ENCODE results near the gene PPP1R1B. TPM values are rescaled to one million over a fixed set of nuclear protein-coding genes. Genes with fewer than 3 reads are reported as not detected.

Gene PPP1R1B
- total and polyA plus RNA-seq, 2 experiments from 2014 or later = 3.4 to 5.4 TPM

DNA sequence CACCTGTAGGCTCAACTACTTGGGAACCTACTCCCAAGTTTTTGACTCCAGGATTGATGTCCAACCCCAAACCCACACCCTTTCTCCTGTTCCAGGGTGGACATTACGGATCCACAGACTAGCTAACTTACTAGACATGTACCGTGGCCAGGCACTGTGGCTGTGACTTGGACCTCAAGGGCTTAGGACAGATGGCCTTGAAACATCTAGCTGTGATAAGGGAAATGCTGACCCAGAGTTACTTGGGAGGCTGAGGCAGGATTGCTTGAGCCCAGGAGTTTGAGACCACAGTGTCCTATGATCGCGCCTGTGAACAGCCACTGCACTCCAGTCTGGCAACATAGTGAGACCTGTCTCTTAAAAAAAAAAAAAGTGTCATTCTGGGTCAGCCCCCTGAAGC lies 14.3 kb downstream of the PPP1R1B start:
- Histone ChIP-seq H3K36me3 (ENCODE audit: insufficient read depth) (no peaks in the 10 kb centered on the region), H3K4me2 (no peak overlapping the region), H4K20me1 (replicated peaks; ENCODE audit: insufficient read depth) (peaks cover 22% of the 10 kb centered on the region), H3K79me2 (replicated peaks; ENCODE audit: insufficient read depth) (peaks cover 69% of the 10 kb centered on the region), H3K9me2 (ENCODE audit: insufficient read depth) (no peaks in the 10 kb centered on the region), H2AFZ (no peak overlapping the region), H3K4me1 (ENCODE audit: insufficient read depth) (peaks cover 55% of the 10 kb centered on the region), H3K27me3 (ENCODE audit: insufficient read depth) (no peaks in the 10 kb centered on the region), H3F3A (replicated peaks; ENCODE audit: low read depth) (peaks cover 29% of the 10 kb centered on the region; the same call in 1 of the 2 replicates), H3K4me3 (no peak overlapping the region), H3K27ac (ENCODE audit: low read depth) (no peak overlapping the region)
- no peaks in the 10 kb centered on the region; the same call in 1 of the 3 replicates for H3K36me3 Mint-ChIP-seq (ENCODE audit: low read depth)
- H3K9me3 Mint-ChIP-seq = no peaks in the 10 kb centered on the region
- ATAC-seq = no peak
- H3K4me1 Mint-ChIP-seq = peaks cover 72% of the 10 kb centered on the region
- DNase-seq (ENCODE audit: low spot score) = no peak
- peaks cover 23% of the 10 kb centered on the region for H3K27me3 Mint-ChIP-seq (ENCODE audit: insufficient read depth, low read depth, poor library complexity)
- TF ChIP-seq, protein P1, sequence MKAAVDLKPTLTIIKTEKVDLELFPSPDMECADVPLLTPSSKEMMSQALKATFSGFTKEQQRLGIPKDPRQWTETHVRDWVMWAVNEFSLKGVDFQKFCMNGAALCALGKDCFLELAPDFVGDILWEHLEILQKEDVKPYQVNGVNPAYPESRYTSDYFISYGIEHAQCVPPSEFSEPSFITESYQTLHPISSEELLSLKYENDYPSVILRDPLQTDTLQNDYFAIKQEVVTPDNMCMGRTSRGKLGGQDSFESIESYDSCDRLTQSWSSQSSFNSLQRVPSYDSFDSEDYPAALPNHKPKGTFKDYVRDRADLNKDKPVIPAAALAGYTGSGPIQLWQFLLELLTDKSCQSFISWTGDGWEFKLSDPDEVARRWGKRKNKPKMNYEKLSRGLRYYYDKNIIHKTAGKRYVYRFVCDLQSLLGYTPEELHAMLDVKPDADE (IDR thresholded peaks at IDR 0.05) = no peak
- no peak for TF ChIP-seq ZNF331 (CRISPR knock-in tag; IDR thresholded peaks at IDR 0.05; ENCODE audit: low read depth)
- TF ChIP-seq, protein P2, sequence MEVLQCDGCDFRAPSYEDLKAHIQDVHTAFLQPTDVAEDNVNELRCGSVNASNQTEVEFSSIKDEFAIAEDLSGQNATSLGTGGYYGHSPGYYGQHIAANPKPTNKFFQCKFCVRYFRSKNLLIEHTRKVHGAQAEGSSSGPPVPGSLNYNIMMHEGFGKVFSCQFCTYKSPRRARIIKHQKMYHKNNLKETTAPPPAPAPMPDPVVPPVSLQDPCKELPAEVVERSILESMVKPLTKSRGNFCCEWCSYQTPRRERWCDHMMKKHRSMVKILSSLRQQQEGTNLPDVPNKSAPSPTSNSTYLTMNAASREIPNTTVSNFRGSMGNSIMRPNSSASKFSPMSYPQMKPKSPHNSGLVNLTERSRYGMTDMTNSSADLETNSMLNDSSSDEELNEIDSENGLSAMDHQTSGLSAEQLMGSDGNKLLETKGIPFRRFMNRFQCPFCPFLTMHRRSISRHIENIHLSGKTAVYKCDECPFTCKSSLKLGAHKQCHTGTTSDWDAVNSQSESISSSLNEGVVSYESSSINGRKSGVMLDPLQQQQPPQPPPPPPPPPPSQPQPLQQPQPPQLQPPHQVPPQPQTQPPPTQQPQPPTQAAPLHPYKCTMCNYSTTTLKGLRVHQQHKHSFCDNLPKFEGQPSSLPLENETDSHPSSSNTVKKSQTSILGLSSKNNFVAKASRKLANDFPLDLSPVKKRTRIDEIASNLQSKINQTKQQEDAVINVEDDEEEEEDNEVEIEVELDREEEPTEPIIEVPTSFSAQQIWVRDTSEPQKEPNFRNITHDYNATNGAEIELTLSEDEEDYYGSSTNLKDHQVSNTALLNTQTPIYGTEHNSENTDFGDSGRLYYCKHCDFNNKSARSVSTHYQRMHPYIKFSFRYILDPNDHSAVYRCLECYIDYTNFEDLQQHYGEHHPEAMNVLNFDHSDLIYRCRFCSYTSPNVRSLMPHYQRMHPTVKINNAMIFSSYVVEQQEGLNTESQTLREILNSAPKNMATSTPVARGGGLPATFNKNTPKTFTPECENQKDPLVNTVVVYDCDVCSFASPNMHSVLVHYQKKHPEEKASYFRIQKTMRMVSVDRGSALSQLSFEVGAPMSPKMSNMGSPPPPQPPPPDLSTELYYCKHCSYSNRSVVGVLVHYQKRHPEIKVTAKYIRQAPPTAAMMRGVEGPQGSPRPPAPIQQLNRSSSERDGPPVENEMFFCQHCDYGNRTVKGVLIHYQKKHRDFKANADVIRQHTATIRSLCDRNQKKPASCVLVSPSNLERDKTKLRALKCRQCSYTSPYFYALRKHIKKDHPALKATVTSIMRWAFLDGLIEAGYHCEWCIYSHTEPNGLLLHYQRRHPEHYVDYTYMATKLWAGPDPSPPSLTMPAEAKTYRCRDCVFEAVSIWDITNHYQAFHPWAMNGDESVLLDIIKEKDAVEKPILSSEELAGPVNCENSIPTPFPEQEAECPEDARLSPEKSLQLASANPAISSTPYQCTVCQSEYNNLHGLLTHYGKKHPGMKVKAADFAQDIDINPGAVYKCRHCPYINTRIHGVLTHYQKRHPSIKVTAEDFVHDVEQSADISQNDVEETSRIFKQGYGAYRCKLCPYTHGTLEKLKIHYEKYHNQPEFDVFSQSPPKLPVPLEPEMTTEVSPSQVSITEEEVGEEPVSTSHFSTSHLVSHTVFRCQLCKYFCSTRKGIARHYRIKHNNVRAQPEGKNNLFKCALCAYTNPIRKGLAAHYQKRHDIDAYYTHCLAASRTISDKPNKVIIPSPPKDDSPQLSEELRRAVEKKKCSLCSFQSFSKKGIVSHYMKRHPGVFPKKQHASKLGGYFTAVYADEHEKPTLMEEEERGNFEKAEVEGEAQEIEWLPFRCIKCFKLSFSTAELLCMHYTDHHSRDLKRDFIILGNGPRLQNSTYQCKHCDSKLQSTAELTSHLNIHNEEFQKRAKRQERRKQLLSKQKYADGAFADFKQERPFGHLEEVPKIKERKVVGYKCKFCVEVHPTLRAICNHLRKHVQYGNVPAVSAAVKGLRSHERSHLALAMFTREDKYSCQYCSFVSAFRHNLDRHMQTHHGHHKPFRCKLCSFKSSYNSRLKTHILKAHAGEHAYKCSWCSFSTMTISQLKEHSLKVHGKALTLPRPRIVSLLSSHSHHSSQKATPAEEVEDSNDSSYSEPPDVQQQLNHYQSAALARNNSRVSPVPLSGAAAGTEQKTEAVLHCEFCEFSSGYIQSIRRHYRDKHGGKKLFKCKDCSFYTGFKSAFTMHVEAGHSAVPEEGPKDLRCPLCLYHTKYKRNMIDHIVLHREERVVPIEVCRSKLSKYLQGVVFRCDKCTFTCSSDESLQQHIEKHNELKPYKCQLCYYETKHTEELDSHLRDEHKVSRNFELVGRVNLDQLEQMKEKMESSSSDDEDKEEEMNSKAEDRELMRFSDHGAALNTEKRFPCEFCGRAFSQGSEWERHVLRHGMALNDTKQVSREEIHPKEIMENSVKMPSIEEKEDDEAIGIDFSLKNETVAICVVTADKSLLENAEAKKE (CRISPR knock-in tag; IDR thresholded peaks at IDR 0.05) = no peak
- TF ChIP-seq ZNF114 (CRISPR knock-in tag; IDR thresholded peaks at IDR 0.05) = no peak
- no peak for TF ChIP-seq STAT1 (IDR thresholded peaks at IDR 0.05; ENCODE audit: unreplicated experiment)
- TF ChIP-seq EZH2 (IDR thresholded peaks at IDR 0.05; ENCODE audit: low read depth, unreplicated experiment) = no peak
- TF ChIP-seq, protein P3, sequence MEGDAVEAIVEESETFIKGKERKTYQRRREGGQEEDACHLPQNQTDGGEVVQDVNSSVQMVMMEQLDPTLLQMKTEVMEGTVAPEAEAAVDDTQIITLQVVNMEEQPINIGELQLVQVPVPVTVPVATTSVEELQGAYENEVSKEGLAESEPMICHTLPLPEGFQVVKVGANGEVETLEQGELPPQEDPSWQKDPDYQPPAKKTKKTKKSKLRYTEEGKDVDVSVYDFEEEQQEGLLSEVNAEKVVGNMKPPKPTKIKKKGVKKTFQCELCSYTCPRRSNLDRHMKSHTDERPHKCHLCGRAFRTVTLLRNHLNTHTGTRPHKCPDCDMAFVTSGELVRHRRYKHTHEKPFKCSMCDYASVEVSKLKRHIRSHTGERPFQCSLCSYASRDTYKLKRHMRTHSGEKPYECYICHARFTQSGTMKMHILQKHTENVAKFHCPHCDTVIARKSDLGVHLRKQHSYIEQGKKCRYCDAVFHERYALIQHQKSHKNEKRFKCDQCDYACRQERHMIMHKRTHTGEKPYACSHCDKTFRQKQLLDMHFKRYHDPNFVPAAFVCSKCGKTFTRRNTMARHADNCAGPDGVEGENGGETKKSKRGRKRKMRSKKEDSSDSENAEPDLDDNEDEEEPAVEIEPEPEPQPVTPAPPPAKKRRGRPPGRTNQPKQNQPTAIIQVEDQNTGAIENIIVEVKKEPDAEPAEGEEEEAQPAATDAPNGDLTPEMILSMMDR (conservative IDR thresholded peaks at IDR 0.05; ENCODE audit: low read depth in 2 of 2) = no peak
- TF ChIP-seq EZH2phosphoT487 (IDR thresholded peaks at IDR 0.05; ENCODE audit: unreplicated experiment) = no peak
- TF ChIP-seq, protein P4, sequence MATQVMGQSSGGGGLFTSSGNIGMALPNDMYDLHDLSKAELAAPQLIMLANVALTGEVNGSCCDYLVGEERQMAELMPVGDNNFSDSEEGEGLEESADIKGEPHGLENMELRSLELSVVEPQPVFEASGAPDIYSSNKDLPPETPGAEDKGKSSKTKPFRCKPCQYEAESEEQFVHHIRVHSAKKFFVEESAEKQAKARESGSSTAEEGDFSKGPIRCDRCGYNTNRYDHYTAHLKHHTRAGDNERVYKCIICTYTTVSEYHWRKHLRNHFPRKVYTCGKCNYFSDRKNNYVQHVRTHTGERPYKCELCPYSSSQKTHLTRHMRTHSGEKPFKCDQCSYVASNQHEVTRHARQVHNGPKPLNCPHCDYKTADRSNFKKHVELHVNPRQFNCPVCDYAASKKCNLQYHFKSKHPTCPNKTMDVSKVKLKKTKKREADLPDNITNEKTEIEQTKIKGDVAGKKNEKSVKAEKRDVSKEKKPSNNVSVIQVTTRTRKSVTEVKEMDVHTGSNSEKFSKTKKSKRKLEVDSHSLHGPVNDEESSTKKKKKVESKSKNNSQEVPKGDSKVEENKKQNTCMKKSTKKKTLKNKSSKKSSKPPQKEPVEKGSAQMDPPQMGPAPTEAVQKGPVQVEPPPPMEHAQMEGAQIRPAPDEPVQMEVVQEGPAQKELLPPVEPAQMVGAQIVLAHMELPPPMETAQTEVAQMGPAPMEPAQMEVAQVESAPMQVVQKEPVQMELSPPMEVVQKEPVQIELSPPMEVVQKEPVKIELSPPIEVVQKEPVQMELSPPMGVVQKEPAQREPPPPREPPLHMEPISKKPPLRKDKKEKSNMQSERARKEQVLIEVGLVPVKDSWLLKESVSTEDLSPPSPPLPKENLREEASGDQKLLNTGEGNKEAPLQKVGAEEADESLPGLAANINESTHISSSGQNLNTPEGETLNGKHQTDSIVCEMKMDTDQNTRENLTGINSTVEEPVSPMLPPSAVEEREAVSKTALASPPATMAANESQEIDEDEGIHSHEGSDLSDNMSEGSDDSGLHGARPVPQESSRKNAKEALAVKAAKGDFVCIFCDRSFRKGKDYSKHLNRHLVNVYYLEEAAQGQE (IDR thresholded peaks at IDR 0.05; ENCODE audit: unreplicated experiment) = no peak
- no peak for TF ChIP-seq NANOG (IDR thresholded peaks at IDR 0.05; ENCODE audit: borderline replicate concordance)
- TF ChIP-seq POLR2AphosphoS5 (IDR thresholded peaks at IDR 0.05; ENCODE audit: low read depth) = no peak
- H3K4me3 Mint-ChIP-seq = no peak overlapping the region; the same call in 2 of the 3 replicates
- no peak overlapping the region for H3K27ac Mint-ChIP-seq

Data from GM23338 (cell line).